HCT116 (cell line): ENCODE measurements around the gene RAP1GAP2. TPM values are rescaled to one million over a fixed set of nuclear protein-coding genes. Genes with fewer than 3 reads are reported as not detected.

Experiments used
- ATAC-seq: fragments of 200-7000 bp; cut with Tn5 transposase; 2 replicates; pipeline ENCODE4 v1.9.1; 2020; ENCODE audit warnings: mild to moderate bottlenecking, moderate library complexity
- BruUV-seq: library from RNA; stranded (reverse); fragments of 400-500 nt; replicated peaks from 2 replicates; lab custom pipeline; 2021; lab: Mats Ljungman, UMichigan
- CTCF ChIA-PET: fragments of 300-600 bp; sonication (Branson Sonifier 250); formaldehyde crosslinking; loops from one replicate; lab custom pipeline; 2021; ENCODE audit warnings: antibody characterized with exemption; lab: Charles Lee
- POLR2A ChIA-PET: fragments of 300-600, 350-600 bp; sonication (Branson Sonifier 250); formaldehyde crosslinking; loops from one replicate; lab custom pipeline; 2021; ENCODE audit warnings: antibody characterized with exemption; lab: Charles Lee
- RAD21 ChIA-PET, 2 experiments: fragments of 300-600 bp; sonication (Branson Sonifier 250); formaldehyde crosslinking; loops; one replicate each; lab custom pipeline; 2023; ENCODE audit warnings: low total read pairs in 2 of 2; ENCODE audit not compliant: uncharacterized antibody in 2 of 2, unreplicated experiment in 2 of 2, low non-redundant PET in 1 of 2; lab: Charles Lee
- DNase-seq: peaks from one replicate; pipeline ENCODE4 v3.0.0-alpha.2; 2010; ENCODE audit warnings: low read depth, low spot score
- H2AFZ ChIP-seq: fragments of 200-600 bp; shearing (Covaris generic), sonication (generic); 2 replicates; pipeline ENCODE4 v1.6.1; 2017; ENCODE audit warnings: low read depth, mixed run types, mixed read lengths, antibody characterized with exemption, low read length; ENCODE audit not compliant: poor library complexity, severe bottlenecking
- H3K27ac ChIP-seq: 2 replicates; pipeline ENCODE4 v1.5.1; 2012; ENCODE audit warnings: low read depth, low read length
- H3K27me3 ChIP-seq: fragments of 200-600 bp; sonication (generic); 2 replicates; pipeline ENCODE4 v1.6.1; 2016; ENCODE audit warnings: mixed run types, low read length, mixed read lengths; ENCODE audit not compliant: insufficient read depth
- H3K36me3 ChIP-seq, 2 experiments: fragments of 200-500 bp in 1 of 2; fragments of 200-600 bp in 1 of 2; sonication (Bioruptor generic) in 1 of 2; sonication (generic) in 1 of 2; 2 replicates each; pipeline versions ENCODE4 v1.5.1 to v1.6.1; 2014 to 2016; ENCODE audit warnings: low read length in 2 of 2, inconsistent platforms in 1 of 2, mixed read lengths in 1 of 2, mixed run types in 1 of 2; ENCODE audit not compliant: insufficient read depth in 2 of 2, control insufficient read depth in 1 of 2
- H3K4me1 ChIP-seq, 2 experiments: fragments of 200-600 bp in 1 of 2; sonication (generic) in 1 of 2; 2 replicates each; pipeline versions ENCODE4 v1.5.1 to v1.6.1; 2012 to 2017; ENCODE audit warnings: low read length in 2 of 2, inconsistent platforms in 1 of 2, mild to moderate bottlenecking in 1 of 2, mixed read lengths in 1 of 2, mixed run types in 1 of 2, moderate library complexity in 1 of 2; ENCODE audit not compliant: insufficient read depth in 2 of 2, control insufficient read depth in 1 of 2
- H3K4me2 ChIP-seq: fragments of 200-600 bp; sonication (generic); 2 replicates; pipeline ENCODE4 v1.6.1; 2017; ENCODE audit warnings: mixed run types, low read length, mixed read lengths
- H3K4me3 ChIP-seq, 2 experiments: fragments of 200-600 bp in 1 of 2; sonication (generic) in 1 of 2; replicated peaks in 1 of 2; 2 replicates each; pipeline ENCODE4 v1.5.1; 2011 to 2016; ENCODE audit warnings: low read length in 2 of 2, control low read depth in 1 of 2, low read depth in 1 of 2, mild to moderate bottlenecking in 1 of 2, mixed read lengths in 1 of 2, mixed run types in 1 of 2
- H3K79me2 ChIP-seq: fragments of 200-600 bp; sonication (generic); 2 replicates; pipeline ENCODE4 v1.6.1; 2017; ENCODE audit warnings: mild to moderate bottlenecking, mixed run types, low read length, moderate library complexity, mixed read lengths; ENCODE audit not compliant: insufficient read depth
- H3K9ac ChIP-seq: fragments of 200-600 bp; sonication (generic); 2 replicates; pipeline ENCODE4 v1.6.1; 2016; ENCODE audit warnings: low read length, mixed read lengths
- H3K9me2 ChIP-seq: fragments of 200-600 bp; sonication (generic), shearing (Covaris generic); 2 replicates; pipeline ENCODE4 v1.6.1; 2017; ENCODE audit warnings: mixed run types, mild to moderate bottlenecking, moderate library complexity; ENCODE audit not compliant: insufficient read depth
- H3K9me3 ChIP-seq, 2 experiments: fragments of 200-500 bp in 1 of 2; fragments of 200-600 bp in 1 of 2; sonication (Bioruptor generic) in 1 of 2; sonication (generic) in 1 of 2; 2 replicates each; pipeline ENCODE4 v1.6.1; 2014 to 2017; ENCODE audit warnings: low read length in 2 of 2, mixed read lengths in 2 of 2, inconsistent platforms in 1 of 2, low read depth in 1 of 2, mild to moderate bottlenecking in 1 of 2, mixed run types in 1 of 2, moderate library complexity in 1 of 2; ENCODE audit not compliant: control insufficient read depth in 1 of 2, insufficient read depth in 1 of 2
- H4K20me1 ChIP-seq: fragments of 200-600 bp; sonication (generic), shearing (Covaris generic); 2 replicates; pipeline ENCODE4 v1.6.1; 2017; ENCODE audit warnings: mixed run types, mild to moderate bottlenecking, moderate library complexity; ENCODE audit not compliant: insufficient read depth
- CBX3 ChIP-seq: IDR thresholded peaks from 2 replicates; pipeline ENCODE4 v1.6.1; 2012; ENCODE audit warnings: low read depth
- CTCF ChIP-seq, 3 experiments: fragments of 200-600 bp in 1 of 3; sonication (generic) in 1 of 3; IDR thresholded peaks in 2 of 3; conservative IDR thresholded peaks in 1 of 3; 2 replicates each; pipeline ENCODE4 v1.5.1; 2012 to 2017; ENCODE audit warnings: low read depth in 2 of 3, low read length in 2 of 3, antibody characterized with exemption in 1 of 3, borderline replicate concordance in 1 of 3, control low read depth in 1 of 3, mild to moderate bottlenecking in 1 of 3, mixed read lengths in 1 of 3, mixed run types in 1 of 3, moderate library complexity in 1 of 3; ENCODE audit not compliant: insufficient read depth in 1 of 3
- EZH2 ChIP-seq: fragments of 200-600 bp; sonication (generic); IDR thresholded peaks from 2 replicates; pipeline ENCODE4 v1.6.1; 2017; ENCODE audit warnings: antibody characterized with exemption, mixed run types
- EZH2phosphoT487 ChIP-seq: fragments of 200-600 bp; IDR thresholded peaks from 2 replicates; pipeline ENCODE4 v1.6.1; 2018; ENCODE audit warnings: antibody characterized with exemption, borderline replicate concordance
- MAX ChIP-seq: IDR thresholded peaks from 2 replicates; pipeline ENCODE4 v1.6.1; 2012
- POLR2A ChIP-seq: IDR thresholded peaks from 2 replicates; pipeline ENCODE4 v1.7.0; 2011; ENCODE audit warnings: borderline replicate concordance; ENCODE audit not compliant: insufficient read depth, insufficient read length; ENCODE audit errors: extremely low read depth
- POLR2AphosphoS5 ChIP-seq: IDR thresholded peaks from 2 replicates; pipeline ENCODE4 v1.6.1; 2011; ENCODE audit warnings: mild to moderate bottlenecking, low read depth, low read length, moderate library complexity
- RAD21 ChIP-seq: IDR thresholded peaks from 2 replicates; pipeline ENCODE4 v1.6.1; 2012; ENCODE audit warnings: low read depth, mild to moderate bottlenecking
- REST ChIP-seq: IDR thresholded peaks from 2 replicates; pipeline ENCODE4 v1.6.1; 2012; ENCODE audit warnings: low read depth
- SP1 ChIP-seq: IDR thresholded peaks from 2 replicates; pipeline ENCODE4 v1.6.1; 2012; ENCODE audit warnings: low read depth
- TCF7L2 ChIP-seq: IDR thresholded peaks from 2 replicates; pipeline ENCODE4 v1.7.0; 2011; ENCODE audit warnings: borderline replicate concordance, inconsistent platforms; ENCODE audit not compliant: insufficient read depth, insufficient read length; ENCODE audit errors: extremely low read depth
- YY1 ChIP-seq: IDR thresholded peaks from 2 replicates; pipeline ENCODE4 v1.6.1; 2011; ENCODE audit warnings: low read length, low read depth, moderate library complexity, mild to moderate bottlenecking; ENCODE audit not compliant: insufficient replicate concordance; ENCODE audit errors: extremely low read depth
- ZBTB33 ChIP-seq: IDR thresholded peaks from 2 replicates; pipeline ENCODE4 v1.6.1; 2011; ENCODE audit warnings: mild to moderate bottlenecking, low read length, moderate library complexity; ENCODE audit not compliant: insufficient replicate concordance; ENCODE audit errors: extremely low read depth
- intact Hi-C: fragments of 100-400 bp; cut with micrococcal nuclease; formaldehyde crosslinking; loops from 2 replicates; pipeline ENCODE4 v1.10.0; 2022
- total RNA-seq: library from RNA; stranded (reverse); gene quantifications from one replicate; pipeline ENCODE4 v1.2.1, GENCODE V29; 2021; ENCODE audit not compliant: unreplicated experiment

Gene RAP1GAP2
- total RNA-seq, 1 experiment from 2014 or later, result 54.6 TPM

- no peak overlapping the region for H3K27ac ChIP-seq
- no TSS peak for BruUV-seq
These were observed 79.4 kb downstream of the RAP1GAP2 start for GRCh38 chr17:2875608-2876007.

More at GRCh38 chr17:2875608-2876007, 79.4 kb downstream of the RAP1GAP2 start:
- Histone ChIP-seq H3K79me2 (no peaks in the 10 kb centered on the region), H4K20me1 (no peaks in the 10 kb centered on the region), H2AFZ (no peak overlapping the region), H3K9ac (no peak overlapping the region), H3K36me3 (no peaks in the 10 kb centered on the region), H3K4me1 (peaks cover 2 to 14% of the 10 kb centered on the region in 2 experiments; a peak in 3 of 4 replicates), H3K4me2 (no peak overlapping the region), H3K9me2 (no peaks in the 10 kb centered on the region), H3K9me3 (no peaks in the 10 kb centered on the region), H3K4me3 (no peak overlapping the region), H3K27me3 (no peaks in the 10 kb centered on the region)
- RAD21 ChIA-PET, result no interaction called here
- CTCF ChIA-PET, result no interaction called here
- intact Hi-C loops, result no loop called here
- no peak for ATAC-seq
- TF ChIP-seq RAD21 (no peak), CBX3 (no peak), POLR2AphosphoS5 (no peak), POLR2A (no peak), REST (no peak), MAX (no peak), YY1 (no peak), EZH2phosphoT487 (no peak), TCF7L2 (no peak), CTCF (IDR thresholded peaks at IDR 0.05 in 2 of 3, conservative IDR thresholded peaks at IDR 0.05 in 1 of 3; ENCODE audit: borderline replicate concordance in 1 of 3, insufficient read depth in 1 of 3, low read depth in 2 of 3, low read length in 2 of 3) (no peak), SP1 (no peak), ZBTB33 (no peak), EZH2 (no peak)
- DNase-seq, result no peak
- POLR2A ChIA-PET, result no interaction called here
